B cell (primary cell): ENCODE data around the gene FBXW4. TPM values are rescaled to one million over a fixed set of nuclear protein-coding genes. Genes with fewer than 3 reads are reported as not detected.

Source experiments
- ATAC-seq: fragments of 200-7000 bp; cut with Tn5 transposase; one replicate; pipeline ENCODE4 v1.10.0; 2021; ENCODE audit warnings: low read depth, mild to moderate bottlenecking, moderate number of reproducible peaks, moderate library complexity
- CTCF ChIA-PET: fragments of 350-600 bp; sonication (Branson Sonifier 250); formaldehyde crosslinking; loops from one replicate; lab custom pipeline; 2021; ENCODE audit warnings: antibody characterized with exemption, inconsistent platforms; lab: Charles Lee
- POLR2A ChIA-PET: fragments of 350-600 bp; sonication (Branson Sonifier 250); formaldehyde crosslinking; loops from one replicate; lab custom pipeline; 2021; ENCODE audit warnings: antibody characterized with exemption; lab: Charles Lee
- DNase-seq: peaks from one replicate; pipeline ENCODE4 v3.0.0; 2013
- H2AFZ ChIP-seq: 2 replicates; pipeline ENCODE4 v1.6.1; 2012; ENCODE audit warnings: mild to moderate bottlenecking, low read depth, low read length; ENCODE audit not compliant: insufficient read depth, poor library complexity, severe bottlenecking
- H3K27ac ChIP-seq, 2 donors: 1 replicate in 1 of 2; 2 replicates in 1 of 2; pipeline ENCODE4 v1.5.1; 2012 to 2013; ENCODE audit warnings: low read length in 2 of 2, mild to moderate bottlenecking in 2 of 2, moderate library complexity in 1 of 2
- H3K27me3 ChIP-seq, 4 experiments: fragments of 200-600 bp in 1 of 4; sonication (generic) in 1 of 4; replicated peaks in 1 of 4; 1 replicate in 2 of 4; 2 replicates in 2 of 4; pipeline versions ENCODE4 v1.6.1 to v1.7.0; 2013 to 2016; ENCODE audit warnings: low read length in 3 of 4, mild to moderate bottlenecking in 2 of 4, mixed read lengths in 1 of 4, moderate library complexity in 1 of 4; ENCODE audit not compliant: insufficient read depth in 4 of 4, control insufficient read depth in 3 of 4; ENCODE audit errors: control extremely low read depth in 1 of 4
- H3K36me3 ChIP-seq, 2 experiments: replicated peaks in 1 of 2; 1 replicate in 1 of 2; 2 replicates in 1 of 2; pipeline versions ENCODE4 v1.6.1 to v1.7.1; 2013; ENCODE audit warnings: low read length in 1 of 2; ENCODE audit not compliant: insufficient read depth in 2 of 2, control insufficient read depth in 1 of 2; ENCODE audit errors: control extremely low read depth in 1 of 2, extremely low read depth in 1 of 2
- H3K4me1 ChIP-seq, 2 donors: fragments of 200-600 bp in 1 of 2; sonication (generic) in 1 of 2; 1 replicate in 1 of 2; 2 replicates in 1 of 2; pipeline versions ENCODE4 v1.5.1 to v1.6.1; 2013 to 2017; ENCODE audit warnings: low read length in 2 of 2; ENCODE audit not compliant: control insufficient read depth in 2 of 2, insufficient read depth in 2 of 2
- H3K4me2 ChIP-seq: replicated peaks from 2 replicates; pipeline ENCODE3; 2012; ENCODE audit warnings: mild to moderate bottlenecking, low read depth, low read length; ENCODE audit not compliant: poor library complexity, severe bottlenecking
- H3K4me3 ChIP-seq, 5 experiments: fragments of 200-600 bp in 1 of 5; sonication (generic) in 1 of 5; 1 replicate in 3 of 5; 2 replicates in 2 of 5; pipeline versions ENCODE4 v1.5.1 to v1.7.0; 2011 to 2016; ENCODE audit warnings: low read length in 4 of 5, mild to moderate bottlenecking in 4 of 5, low read depth in 2 of 5, control low read depth in 1 of 5, moderate library complexity in 1 of 5; ENCODE audit not compliant: insufficient read depth in 1 of 5; ENCODE audit errors: control extremely low read depth in 1 of 5, extremely low read depth in 1 of 5
- H3K79me2 ChIP-seq: fragments of 200-600 bp; sonication (generic); one replicate; pipeline ENCODE4 v1.6.0; 2016; ENCODE audit warnings: low read length; ENCODE audit not compliant: control insufficient read depth, insufficient read depth
- H3K9ac ChIP-seq: fragments of 200-600 bp; sonication (generic); 2 replicates; pipeline ENCODE4 v1.6.1; 2017; ENCODE audit warnings: mild to moderate bottlenecking, low read length, moderate library complexity
- H3K9me3 ChIP-seq, 3 donors: one replicate each; pipeline versions ENCODE4 v1.6.1 to v1.7.1; 2013; ENCODE audit warnings: low read length in 2 of 3; ENCODE audit not compliant: control insufficient read depth in 2 of 3, insufficient read depth in 1 of 3; ENCODE audit errors: control extremely low read depth in 1 of 3
- H4K20me1 ChIP-seq: 2 replicates; pipeline ENCODE4 v1.6.0; 2012; ENCODE audit warnings: mild to moderate bottlenecking, low read length; ENCODE audit not compliant: insufficient read depth, control insufficient read depth, poor library complexity, severe bottlenecking
- H3K27ac Mint-ChIP-seq: one replicate; pipeline ENCODE4 v1.8.0; 2021; ENCODE audit warnings: mixed read lengths
- H3K27me3 Mint-ChIP-seq: one replicate; pipeline ENCODE4 v1.8.0; 2021; ENCODE audit warnings: mixed read lengths
- H3K4me1 Mint-ChIP-seq: one replicate; pipeline ENCODE4 v1.8.0; 2021; ENCODE audit warnings: mixed read lengths
- H3K4me3 Mint-ChIP-seq: one replicate; pipeline ENCODE4 v1.8.0; 2021; ENCODE audit warnings: mixed read lengths
- H3K9me3 Mint-ChIP-seq: one replicate; pipeline ENCODE4 v1.8.0; 2022; ENCODE audit warnings: mixed read lengths; ENCODE audit not compliant: insufficient read depth
- CTCF ChIP-seq: fragments of 200-600 bp; IDR thresholded peaks from one replicate; pipeline ENCODE4 v1.8.0; 2022; ENCODE audit warnings: antibody characterized with exemption, mild to moderate bottlenecking
- EZH2 ChIP-seq: IDR thresholded peaks from 2 replicates; pipeline ENCODE4 v1.6.1; 2012; ENCODE audit warnings: borderline replicate concordance, low read depth, mild to moderate bottlenecking, moderate library complexity, low read length; ENCODE audit not compliant: insufficient read depth, poor library complexity, severe bottlenecking
- WGBS: methylation state at CpG from one replicate; pipeline ENCODE4 v1.1.5; 2013; ENCODE audit warnings: missing lambda C conversion rate; ENCODE audit not compliant: insufficient coverage; 5-methylcytosine and 5-hydroxymethylcytosine counted together
- intact Hi-C: fragments of 100-400 bp; cut with micrococcal nuclease; formaldehyde crosslinking; loops from one replicate; pipeline ENCODE4 v1.10.0; 2022
- polyA plus RNA-seq: library from polyadenylated mRNA; depleted of rRNA; stranded (reverse); fragments of >200 nt; gene quantifications from 2 replicates; pipeline ENCODE4 v1.2.3, GENCODE V29; 2012
- total RNA-seq, 2 donors: library from RNA; stranded (reverse); fragments of 120-200 nt in 1 of 2; gene quantifications; 1 replicate in 1 of 2; 2 replicates in 1 of 2; pipeline versions ENCODE4 v1.2.3 to v1.2.4, GENCODE V29; 2013 to 2022

Gene FBXW4
- total and polyA plus RNA-seq, 2 donors (not counting 1 experiment from before 2014, with no cell fraction given) = 72.9 to 99.6 TPM

GRCh38 chr10:101695404-101695890, 477 bp upstream of the FBXW4 start:
- WGBS = 72% methylated on average over 7 of the region's 10 CpGs
- peak overlapping the region; percentile 86 for H3K4me3 Mint-ChIP-seq
- H3K27ac Mint-ChIP-seq = peak overlapping the region; percentile 91
- ChIA-PET POLR2A (no interaction called here), CTCF (interaction anchor here (0.7 kb wide), 1 partner anchor 88 kb away, joined by 3 read pairs; the partner anchor contains the start of gene NPM3)
- Histone ChIP-seq H4K20me1 (peaks cover 14% of the 10 kb centered on the region), H3K9ac (peak overlapping the region; percentile 99), H3K36me3 (peaks cover 0 to 5% of the 10 kb centered on the region in 2 experiments), H3K79me2 (peaks cover 52% of the 10 kb centered on the region), H2AFZ (peak overlapping the region; percentile 74), H3K4me3 (peak overlapping the region in 4 of 5 experiments; percentile 82 to 99 (median 90)), H3K27ac (peak overlapping the region; percentile 96), H3K4me1 (peaks cover 14 to 22% of the 10 kb centered on the region in 2 donors), H3K27me3 (no peaks in the 10 kb centered on the region), H3K4me2 (peak overlapping the region; percentile 86), H3K9me3 (no peaks in the 10 kb centered on the region)
- TF ChIP-seq EZH2 (no peak), CTCF (no peak)
- no peaks in the 10 kb centered on the region for H3K27me3 Mint-ChIP-seq
- no peaks in the 10 kb centered on the region for H3K9me3 Mint-ChIP-seq
- no peak for ATAC-seq
- DNase-seq = no peak
- peaks cover 31% of the 10 kb centered on the region for H3K4me1 Mint-ChIP-seq
- intact Hi-C loops = loop anchor here (2.0 kb wide), 1 partner anchor 85 kb away; no protein-coding TSS in a partner anchor

GRCh38 chr10:101693978-101694673, 844 bp downstream of the FBXW4 start:
- H3K4me1 ChIP-seq = peaks cover 14 to 22% of the 10 kb centered on the region in 2 donors
- peak overlapping the region; percentile 99 for H3K9ac ChIP-seq
- no peaks in the 10 kb centered on the region for H3K9me3 Mint-ChIP-seq
- H4K20me1 ChIP-seq = peaks cover 28% of the 10 kb centered on the region
- H3K27me3 Mint-ChIP-seq = no peaks in the 10 kb centered on the region
- H3K4me3 ChIP-seq = peak overlapping the region; percentile 11 to 99 (median 87)
- POLR2A ChIA-PET = interaction anchor here (0.5 to 1.5 kb wide), 5 partner anchors 9 to 1019 kb away, joined by 3 to 14 read pairs (median 3); partner anchors contain the start of genes DPCD and POLL
- H3K4me2 ChIP-seq = peak overlapping the region; percentile 86
- intact Hi-C loops = loop anchor here (2.0 to 5.0 kb wide), 2 partner anchors 87 to 107 kb away; partner anchors contain the start of genes DPCD and POLL
- no peaks in the 10 kb centered on the region for H3K9me3 ChIP-seq
- peak overlapping the region; percentile 74 for H2AFZ ChIP-seq
- DNase-seq (peak; percentile 84), ATAC-seq (peak; percentile 66)
- no peaks in the 10 kb centered on the region for H3K27me3 ChIP-seq
- peak overlapping the region; percentile 96 for H3K27ac ChIP-seq
- H3K27ac Mint-ChIP-seq = peak overlapping the region; percentile 99
- H3K79me2 ChIP-seq = peaks cover 61% of the 10 kb centered on the region
- peaks cover 0 to 6% of the 10 kb centered on the region in 2 experiments for H3K36me3 ChIP-seq
- peak overlapping the region; percentile 97 for H3K4me3 Mint-ChIP-seq
- TF ChIP-seq EZH2 (no peak), CTCF (no peak)
- under 1% methylated on average over 62 of the region's 63 CpGs for WGBS
- peaks cover 45% of the 10 kb centered on the region for H3K4me1 Mint-ChIP-seq
- CTCF ChIA-PET = interaction anchor here (1.3 kb wide), 2 partner anchors 14 to 87 kb away, joined by 4 to 6 read pairs; no protein-coding TSS in a partner anchor
